Measurements from ENCODE around the gene HIRA. TPM values are rescaled to one million over a fixed set of nuclear protein-coding genes. Genes with fewer than 3 reads are reported as not detected.
A peak's percentile ranks its signal among the peaks of the same experiment; 100 is the strongest.

HIRA gene
- total RNA-seq, 2 experiments from 2014 or later = 16.2 to 18.0 TPM

DNA sequence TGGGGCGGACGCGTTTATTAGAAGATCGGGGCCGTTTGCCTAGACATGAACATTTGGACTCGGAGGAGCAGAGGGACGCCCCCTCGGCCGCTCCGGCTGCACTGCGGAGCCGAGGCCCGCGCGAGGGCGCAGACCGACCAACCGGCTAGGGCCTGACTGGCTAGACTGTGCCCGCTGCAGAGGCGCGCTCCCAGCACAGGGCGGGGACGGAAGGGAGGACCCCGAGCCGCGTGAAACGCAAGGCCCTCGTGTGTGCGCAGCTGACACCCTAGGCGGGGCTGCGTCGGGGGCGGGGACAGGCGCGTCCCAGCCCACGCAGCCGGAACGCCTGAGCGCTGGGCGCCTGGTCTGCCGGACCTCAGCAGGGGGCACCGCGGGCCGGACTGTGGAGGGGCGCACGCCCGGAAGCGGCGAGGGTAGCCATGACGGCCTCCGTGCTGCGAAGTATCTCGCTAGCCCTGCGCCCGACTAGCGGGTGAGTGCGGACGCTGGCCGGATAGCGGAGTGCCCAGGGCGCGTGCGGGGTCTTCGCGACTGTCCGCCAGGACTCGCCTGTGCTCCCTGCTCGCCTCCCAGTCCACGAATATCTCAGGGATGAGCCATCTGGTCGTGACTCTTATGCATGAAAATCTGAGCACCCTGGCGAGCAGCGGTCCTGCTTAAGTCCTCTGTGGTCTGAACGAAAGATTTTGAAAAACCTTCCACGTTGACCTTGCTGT, 759 bp upstream of the HIRA start, which contains the start of gene MRPL40:
MRPL40 (plus strand) TSS at position 413 of the 719 bp plus-strand sequence; CDS start at position 423, 10 bp downstream.
- H3K27ac Mint-ChIP-seq = peak within 1 kb of the TSS; percentile 88
- CTCF ChIA-PET = no interaction called here
- no peaks in the 10 kb centered on the region for H3K9me3 Mint-ChIP-seq
- H3K4me3 Mint-ChIP-seq = peak within 1 kb of the TSS; percentile 73
- H3K36me3 Mint-ChIP-seq (ENCODE audit: low read depth) = peaks cover 10% of the 10 kb centered on the region
- peaks cover 44% of the 10 kb centered on the region for H3K4me1 Mint-ChIP-seq (ENCODE audit: low read depth)
- no peaks in the 10 kb centered on the region for H3K27me3 Mint-ChIP-seq (ENCODE audit: low read depth)
- intact Hi-C loops (cut with micrococcal nuclease) = loop anchor here (1.0 to 5.0 kb wide), 7 partner anchors 15 to 685 kb away; partner anchors contain the start of genes C22orf39, CDC45, CLTCL1 and DGCR2
- peak; percentile 92 for DNase-seq

DNA sequence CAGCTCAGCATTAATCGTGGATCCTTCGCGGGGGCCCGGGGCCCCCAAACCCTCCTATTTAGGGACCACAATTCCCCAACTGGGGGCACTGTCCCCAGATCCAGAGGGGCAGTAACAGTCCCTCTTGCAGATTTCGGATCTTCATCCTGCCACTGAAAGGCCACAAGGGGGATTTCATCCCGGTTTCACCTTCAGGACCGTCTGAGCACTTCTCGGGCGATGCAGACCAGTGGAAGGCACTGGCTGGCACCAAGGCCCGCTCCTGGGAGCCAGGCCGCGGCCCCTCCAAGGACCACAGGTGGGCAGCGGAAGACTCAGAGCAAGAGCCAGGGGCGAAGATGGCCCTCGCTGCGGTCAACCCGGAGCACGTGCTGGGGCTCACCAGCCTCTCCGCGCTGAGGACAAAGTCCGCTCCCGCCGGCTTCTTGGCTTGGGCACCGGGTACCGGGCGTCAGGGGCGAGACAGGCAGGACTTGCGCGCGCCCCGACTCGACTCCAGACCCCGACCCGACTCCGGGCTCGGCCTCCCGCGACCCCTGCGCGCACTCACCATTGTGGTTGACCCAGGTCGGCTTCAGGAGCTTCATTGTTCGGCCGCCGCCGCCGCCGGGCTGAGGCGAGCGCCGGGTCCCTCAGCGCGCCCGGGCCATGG, 517 bp downstream of the HIRA start:
- no peaks in the 10 kb centered on the region for H3K27me3 Mint-ChIP-seq (ENCODE audit: low read depth)
- H3K36me3 Mint-ChIP-seq (ENCODE audit: low read depth) = peaks cover 14% of the 10 kb centered on the region
- no peaks in the 10 kb centered on the region for H3K9me3 Mint-ChIP-seq
- intact Hi-C loops (cut with micrococcal nuclease) = loop anchor here (1.0 to 5.0 kb wide), 8 partner anchors 12 to 686 kb away; partner anchors contain the start of genes CLTCL1, COMT, DGCR2 and RANBP1
- CTCF ChIA-PET = interaction anchor here (1.0 kb wide), 1 partner anchor 252 kb away, joined by 3 read pairs; no protein-coding TSS in a partner anchor
- peak overlapping the region; percentile 65 for H3K27ac Mint-ChIP-seq
- H3K4me3 Mint-ChIP-seq = peak overlapping the region; percentile 73
- peaks cover 54% of the 10 kb centered on the region for H3K4me1 Mint-ChIP-seq (ENCODE audit: low read depth)
- no peak for DNase-seq

DNA sequence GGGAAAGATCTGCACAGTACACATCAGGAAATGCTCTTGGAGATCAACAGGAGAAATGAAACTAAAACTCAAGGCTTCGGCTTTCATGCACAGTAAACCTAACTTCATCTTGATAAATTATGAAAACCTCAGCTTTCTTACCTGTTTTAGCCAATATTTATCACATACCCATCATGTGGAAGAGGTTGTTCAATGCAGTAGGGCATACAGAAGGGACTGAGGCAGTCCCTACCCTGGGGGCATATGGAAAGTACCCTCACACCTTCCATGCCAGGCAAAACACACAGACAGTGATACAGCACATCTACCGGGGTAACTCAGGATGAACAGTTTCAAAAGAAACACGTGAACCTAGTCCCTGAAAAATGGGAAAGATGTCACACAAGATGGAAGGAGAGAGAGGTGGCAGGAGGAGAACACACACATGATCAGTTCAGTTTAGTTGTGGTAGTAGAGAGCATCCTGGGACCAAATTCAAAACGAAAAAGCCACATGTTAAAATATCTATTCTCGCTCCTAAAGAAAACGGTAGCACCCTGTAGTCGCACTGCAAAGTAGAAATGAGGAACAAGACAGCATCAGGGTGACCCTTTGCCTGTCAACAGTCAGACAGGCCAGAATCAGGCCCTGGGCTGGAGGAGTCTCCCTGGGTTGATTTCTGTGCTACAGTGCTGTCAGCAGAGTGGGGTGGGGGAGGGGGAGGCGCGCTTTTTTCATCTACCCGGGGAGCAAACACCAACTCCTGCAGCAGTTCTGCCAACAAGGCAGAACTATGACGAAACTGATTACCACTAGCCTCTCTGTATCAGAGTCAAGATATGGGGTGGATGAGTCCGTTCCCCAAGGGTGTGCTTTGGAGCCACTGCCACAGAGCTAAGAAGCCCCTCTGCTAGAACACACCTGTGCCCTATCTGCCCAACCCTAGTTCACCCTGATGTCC, 1.3 kb downstream of the HIRA start:
- peak overlapping the region; percentile 73 for H3K4me3 Mint-ChIP-seq
- no peaks in the 10 kb centered on the region for H3K9me3 Mint-ChIP-seq
- peaks cover 56% of the 10 kb centered on the region for H3K4me1 Mint-ChIP-seq (ENCODE audit: low read depth)
- H3K36me3 Mint-ChIP-seq (ENCODE audit: low read depth) = peaks cover 14% of the 10 kb centered on the region
- no peaks in the 10 kb centered on the region for H3K27me3 Mint-ChIP-seq (ENCODE audit: low read depth)
- peak overlapping the region; percentile 65 for H3K27ac Mint-ChIP-seq
- CTCF ChIA-PET = interaction anchor here (1.0 kb wide), 1 partner anchor 251 kb away, joined by 3 read pairs; no protein-coding TSS in a partner anchor
- DNase-seq = peak; percentile 62
- intact Hi-C loops (cut with micrococcal nuclease) = loop anchor here (1.0 to 5.0 kb wide), 8 partner anchors 11 to 687 kb away; partner anchors contain the start of genes CLTCL1, COMT, DGCR2 and RANBP1

DNA sequence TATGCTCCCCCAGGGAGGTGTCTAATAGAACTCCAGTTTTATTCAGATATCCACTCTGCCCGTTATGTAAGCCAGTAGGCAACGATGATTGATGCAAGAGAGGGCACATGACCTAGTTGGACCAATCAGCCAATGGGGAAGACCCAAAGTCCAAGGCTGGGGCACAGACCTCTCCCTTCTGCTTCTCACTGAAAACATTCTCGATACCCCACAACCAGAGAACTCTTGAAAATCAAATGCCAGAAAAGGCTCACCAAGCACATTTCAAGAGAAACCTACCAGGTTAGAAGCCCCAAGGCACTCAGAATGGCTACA, 7.4 kb downstream of the HIRA start:
- H3K4me1 Mint-ChIP-seq (ENCODE audit: low read depth) = peaks cover 73% of the 10 kb centered on the region
- peaks cover 10% of the 10 kb centered on the region for H3K36me3 Mint-ChIP-seq (ENCODE audit: low read depth)
- no peak for DNase-seq
- CTCF ChIA-PET = interaction anchor here (0.6 kb wide), 1 partner anchor 393 kb away, joined by 4 read pairs; no protein-coding TSS in a partner anchor
- H3K27ac Mint-ChIP-seq = no peak overlapping the region
- no peak overlapping the region for H3K4me3 Mint-ChIP-seq
- intact Hi-C loops (cut with micrococcal nuclease) = no loop called here
- no peaks in the 10 kb centered on the region for H3K27me3 Mint-ChIP-seq (ENCODE audit: low read depth)
- H3K9me3 Mint-ChIP-seq = no peaks in the 10 kb centered on the region

DNA sequence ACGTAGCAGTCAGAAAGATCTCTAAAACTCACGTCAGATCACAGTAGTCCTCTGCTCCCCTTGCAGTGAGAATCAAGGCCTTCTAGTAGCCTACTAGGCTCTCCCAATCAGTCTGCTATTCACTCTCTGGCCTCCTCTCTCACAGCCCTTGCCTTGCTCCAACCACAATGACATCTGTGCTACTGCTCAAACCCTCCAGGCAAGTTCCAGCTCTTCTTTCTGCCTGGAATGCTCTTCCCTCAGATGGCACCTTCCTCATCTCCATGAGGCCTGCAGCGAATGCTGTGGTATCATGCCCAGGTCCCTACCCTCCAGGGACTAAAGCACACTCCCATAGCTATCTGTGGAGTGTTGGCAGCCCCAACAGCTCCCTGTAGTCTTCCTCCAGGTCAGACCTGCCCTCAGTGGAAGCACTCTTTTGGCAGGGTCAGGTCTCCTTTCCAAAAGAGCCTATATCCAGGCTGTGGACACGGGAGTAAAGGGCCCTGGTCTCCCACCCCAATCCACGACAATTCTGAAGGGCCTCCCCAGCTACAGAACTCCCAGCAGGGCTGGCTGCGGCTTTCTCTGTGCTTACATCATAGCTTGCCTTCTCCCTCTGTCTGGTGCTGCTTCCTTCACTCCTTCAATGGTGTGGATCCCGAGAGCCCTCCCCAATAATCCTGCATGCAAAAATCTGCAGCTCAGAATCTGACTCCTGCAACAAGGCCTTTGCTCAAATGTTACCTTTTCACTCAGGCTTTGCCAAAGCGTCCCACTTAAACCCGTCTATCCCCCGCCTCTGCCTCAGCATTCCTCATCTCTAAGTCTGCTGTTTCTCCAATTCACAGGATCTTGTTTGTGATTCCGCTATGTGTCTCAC, 8.9 kb downstream of the HIRA start:
- CTCF ChIA-PET = interaction anchor here (0.6 to 0.9 kb wide), 2 partner anchors 29 to 589 kb away, joined by 3 to 4 read pairs; no protein-coding TSS in a partner anchor
- Mint-ChIP-seq H3K36me3 (ENCODE audit: low read depth) (peaks cover 6% of the 10 kb centered on the region), H3K27ac (peak overlapping the region; percentile 2), H3K9me3 (no peaks in the 10 kb centered on the region), H3K4me1 (ENCODE audit: low read depth) (peaks cover 67% of the 10 kb centered on the region), H3K4me3 (no peak overlapping the region), H3K27me3 (ENCODE audit: low read depth) (no peaks in the 10 kb centered on the region)
- no peak for DNase-seq
- intact Hi-C loops (cut with micrococcal nuclease) = no loop called here

DNA sequence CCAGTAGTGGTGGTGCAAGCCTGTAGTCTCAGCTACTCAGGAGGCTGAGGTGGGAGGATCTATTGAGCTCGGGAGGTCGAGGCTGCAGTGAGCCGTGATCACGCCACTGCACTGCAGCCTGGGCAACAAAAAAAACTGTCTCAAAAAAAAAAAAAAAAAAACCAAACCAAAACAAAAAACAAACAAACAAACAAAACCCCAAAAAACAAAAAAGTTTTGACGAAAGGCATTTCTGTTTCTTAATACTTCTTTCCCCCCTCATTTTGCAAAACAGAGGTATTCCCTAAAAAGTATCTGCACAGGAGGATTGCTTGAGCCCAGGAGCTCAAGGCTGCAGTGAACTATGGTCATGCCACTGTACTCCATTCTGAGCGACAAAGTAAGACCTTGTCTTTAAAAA, 11.2 kb downstream of the HIRA start:
- DNase-seq = no peak
- CTCF ChIA-PET = interaction anchor here (1.6 kb wide), 1 partner anchor 241 kb away, joined by 4 read pairs; no protein-coding TSS in a partner anchor
- peaks cover 58% of the 10 kb centered on the region for H3K4me1 Mint-ChIP-seq (ENCODE audit: low read depth)
- H3K36me3 Mint-ChIP-seq (ENCODE audit: low read depth) = peaks cover 7% of the 10 kb centered on the region
- peak overlapping the region; percentile 81 for H3K27ac Mint-ChIP-seq
- no peaks in the 10 kb centered on the region for H3K9me3 Mint-ChIP-seq
- no peak overlapping the region for H3K4me3 Mint-ChIP-seq
- intact Hi-C loops (cut with micrococcal nuclease) = no loop called here
- no peaks in the 10 kb centered on the region for H3K27me3 Mint-ChIP-seq (ENCODE audit: low read depth)

DNA sequence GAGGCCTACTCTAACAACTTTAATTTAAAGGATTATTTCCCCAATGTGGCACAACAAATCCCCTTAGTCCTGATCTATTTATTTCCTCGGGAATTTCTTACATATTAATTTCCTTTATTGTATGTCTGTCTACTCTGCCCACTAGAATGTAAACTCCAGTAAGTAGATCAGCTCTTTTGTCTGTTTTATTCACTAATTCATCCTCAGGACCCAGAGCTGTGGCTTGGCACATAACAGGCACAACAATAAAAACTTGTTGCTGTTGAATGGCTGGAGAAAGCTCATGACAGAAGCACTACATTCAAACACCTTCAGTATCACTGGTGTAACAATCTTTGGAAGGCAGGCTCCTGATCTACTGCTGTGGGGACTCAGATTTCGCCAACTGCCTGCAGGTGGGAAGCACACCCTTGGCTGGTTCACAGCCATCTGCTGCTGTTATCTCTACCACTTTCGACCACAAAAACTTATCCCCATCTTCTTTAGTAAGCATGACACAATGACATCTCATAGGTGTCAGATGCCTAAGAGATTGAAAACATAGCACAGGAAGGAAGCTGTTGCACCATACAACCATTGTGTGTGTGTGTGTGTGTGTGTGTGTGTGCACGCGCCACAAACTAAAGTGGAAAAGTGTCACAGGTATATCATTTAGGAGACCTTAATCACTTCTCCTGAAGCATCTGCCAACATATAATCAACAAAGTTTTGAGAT, 11.9 kb downstream of the HIRA start:
- Mint-ChIP-seq H3K9me3 (no peaks in the 10 kb centered on the region), H3K4me3 (no peak overlapping the region), H3K27ac (peak overlapping the region; percentile 81), H3K4me1 (ENCODE audit: low read depth) (peaks cover 56% of the 10 kb centered on the region), H3K27me3 (ENCODE audit: low read depth) (no peaks in the 10 kb centered on the region), H3K36me3 (ENCODE audit: low read depth) (peaks cover 5% of the 10 kb centered on the region)
- peak; percentile 71 for DNase-seq
- intact Hi-C loops (cut with micrococcal nuclease) = loop anchor here (1.0 to 10.0 kb wide), 4 partner anchors 11 to 215 kb away; partner anchors contain the start of genes CDC45 and UFD1
- CTCF ChIA-PET = interaction anchor here (1.6 kb wide), 1 partner anchor 240 kb away, joined by 4 read pairs; no protein-coding TSS in a partner anchor

DNA sequence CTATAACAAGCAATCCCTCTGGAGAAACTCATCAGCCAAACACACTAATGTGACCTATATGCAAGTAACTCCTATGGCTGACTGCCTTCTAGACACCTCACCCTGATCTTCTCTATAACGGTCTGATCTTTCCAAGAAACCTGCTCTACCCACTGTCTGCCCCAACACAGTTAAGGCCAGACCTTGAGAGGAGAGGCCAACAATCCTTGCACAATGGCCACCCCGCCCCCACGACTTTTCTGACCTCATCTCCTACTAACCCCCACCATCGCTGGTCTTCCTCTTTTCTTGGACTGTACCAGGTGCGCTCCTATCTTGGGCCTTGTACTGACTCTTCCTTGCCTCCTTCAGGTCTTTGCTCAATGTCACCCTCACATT, 12.5 kb downstream of the HIRA start:
- Mint-ChIP-seq H3K27me3 (ENCODE audit: low read depth) (no peaks in the 10 kb centered on the region), H3K4me3 (no peak overlapping the region), H3K9me3 (no peaks in the 10 kb centered on the region), H3K4me1 (ENCODE audit: low read depth) (peaks cover 54% of the 10 kb centered on the region), H3K36me3 (ENCODE audit: low read depth) (peaks cover 5% of the 10 kb centered on the region), H3K27ac (peak overlapping the region; percentile 81)
- intact Hi-C loops (cut with micrococcal nuclease) = loop anchor here (1.0 to 10.0 kb wide), 4 partner anchors 11 to 216 kb away; partner anchors contain the start of genes CDC45 and UFD1
- CTCF ChIA-PET = interaction anchor here (1.6 kb wide), 1 partner anchor 240 kb away, joined by 4 read pairs; no protein-coding TSS in a partner anchor
- no peak for DNase-seq

DNA sequence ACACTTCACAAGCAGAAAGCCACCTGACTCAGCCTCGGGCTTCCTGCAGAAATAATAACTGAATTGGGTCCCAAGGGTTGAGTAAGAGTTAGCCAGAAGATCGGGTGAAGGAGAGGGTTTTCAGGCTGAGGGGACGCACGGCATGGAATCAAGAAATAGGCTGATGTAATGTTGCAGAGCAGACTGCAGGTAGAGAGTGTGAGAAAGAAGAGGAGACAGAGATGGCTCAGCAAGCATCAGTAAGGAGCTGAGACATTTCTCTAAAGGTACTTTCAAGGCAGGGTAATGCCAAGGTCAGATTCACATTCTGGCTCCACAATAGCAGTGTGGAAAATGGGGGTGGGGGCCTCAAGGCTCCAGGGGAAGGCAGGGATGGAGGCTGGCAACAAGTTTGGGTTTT, 18.6 kb downstream of the HIRA start:
- Mint-ChIP-seq H3K27ac (no peak overlapping the region), H3K36me3 (ENCODE audit: low read depth) (peaks cover 13% of the 10 kb centered on the region), H3K4me1 (ENCODE audit: low read depth) (peaks cover 24% of the 10 kb centered on the region), H3K4me3 (no peak overlapping the region), H3K9me3 (no peaks in the 10 kb centered on the region), H3K27me3 (ENCODE audit: low read depth) (no peaks in the 10 kb centered on the region)
- intact Hi-C loops (cut with micrococcal nuclease) = loop anchor here (10.0 kb wide), 1 partner anchor 222 kb away; no protein-coding TSS in a partner anchor
- CTCF ChIA-PET = no interaction called here
- DNase-seq = no peak

DNA sequence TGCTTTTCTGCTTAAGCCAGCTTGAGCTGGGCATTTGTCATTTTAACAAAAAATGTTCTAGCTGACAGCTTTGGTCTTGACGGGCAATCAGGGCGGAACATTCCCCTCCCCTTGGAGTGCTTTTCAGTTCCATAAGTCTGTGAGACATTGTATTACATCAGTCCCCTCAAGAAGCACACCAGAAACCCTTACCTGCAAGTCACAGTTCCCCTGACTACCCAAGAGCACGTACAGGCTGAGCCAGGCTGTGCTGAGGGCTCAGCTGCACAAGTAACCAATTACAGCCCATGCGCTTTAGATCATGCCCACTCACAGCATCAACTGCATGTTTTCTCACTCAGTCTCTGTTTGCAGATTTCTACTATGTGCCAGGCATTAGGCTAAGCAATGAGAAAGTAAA, 19.1 kb downstream of the HIRA start:
- Mint-ChIP-seq H3K27me3 (ENCODE audit: low read depth) (no peaks in the 10 kb centered on the region), H3K27ac (no peak overlapping the region), H3K9me3 (no peaks in the 10 kb centered on the region), H3K4me3 (no peak overlapping the region), H3K36me3 (ENCODE audit: low read depth) (peaks cover 16% of the 10 kb centered on the region), H3K4me1 (ENCODE audit: low read depth) (peaks cover 24% of the 10 kb centered on the region)
- intact Hi-C loops (cut with micrococcal nuclease) = loop anchor here (10.0 kb wide), 1 partner anchor 222 kb away; no protein-coding TSS in a partner anchor
- DNase-seq = no peak
- CTCF ChIA-PET = no interaction called here
